Psoas muscle (tissue), 8 donors: ENCODE results near the gene EPHB2. TPM values are rescaled to one million over a fixed set of nuclear protein-coding genes. Genes with fewer than 3 reads are reported as not detected.

Experiments
- ATAC-seq, 4 donors: fragments of 200-7000 bp; cut with Tn5 transposase; one replicate each; pipeline ENCODE4 v1.9.1; 2020; ENCODE audit warnings: moderate library complexity in 3 of 4, mild to moderate bottlenecking in 2 of 4
- DNase-seq, 2 donors: peaks; one replicate each; pipeline ENCODE4 v3.0.0-alpha.2; 2020
- H3K27ac ChIP-seq: fragments of 200-600 bp; one replicate; pipeline ENCODE4 v1.8.0; 2022
- H3K27me3 ChIP-seq, 3 donors: fragments of 200-600 bp in 1 of 3; one replicate each; pipeline versions ENCODE4 v1.6.1 to v1.8.0; 2013 to 2022; ENCODE audit warnings: low read length in 2 of 3, mild to moderate bottlenecking in 2 of 3, moderate library complexity in 1 of 3; ENCODE audit not compliant: insufficient read depth in 3 of 3
- H3K36me3 ChIP-seq, 2 donors: fragments of 200-600 bp in 1 of 2; one replicate each; pipeline versions ENCODE4 v1.6.1 to v1.8.0; 2013 to 2022; ENCODE audit warnings: low read depth in 1 of 2, mild to moderate bottlenecking in 1 of 2, moderate library complexity in 1 of 2; ENCODE audit not compliant: insufficient read depth in 1 of 2
- H3K4me1 ChIP-seq: fragments of 200-600 bp; one replicate; pipeline ENCODE4 v1.8.0; 2022
- H3K4me3 ChIP-seq: fragments of 200-600 bp; one replicate; pipeline ENCODE4 v1.8.0; 2022; ENCODE audit warnings: mild to moderate bottlenecking
- H3K9me3 ChIP-seq: fragments of 200-600 bp; one replicate; pipeline ENCODE4 v1.8.0; 2022
- WGBS, 3 donors: extraction: QIAGEN DNeasy Blood & Tissue Kit; methylation state at CpG; one replicate each; pipeline versions ENCODE4 v1.1.6 to v1.1.7; 2013; 5-methylcytosine and 5-hydroxymethylcytosine counted together
- intact Hi-C, 2 donors: fragments of 100-400 bp; cut with DNase I; formaldehyde crosslinking; loops; one replicate each; pipeline versions ENCODE4 v1.11.0 to v1.14.2; 2022
- polyA plus RNA-seq, 3 donors: library from polyadenylated mRNA; stranded (reverse); fragments of 200-250 nt; gene quantifications; one replicate each; pipeline ENCODE4 v1.2.3, GENCODE V29; 2013
- total RNA-seq, 4 donors: library from RNA; stranded (reverse); fragmentation: NEBNext Ultra II Directional in 2 of 4; extraction: Animal tissue kit (Norgen Biotek cat#: 25700) in 2 of 4; gene quantifications; one replicate each; pipeline versions ENCODE4 v1.2.1 to v1.2.4, GENCODE V29; 2021 to 2023
- TF ChIP-seq, protein P1 (sequence below): fragments of 200-600 bp; IDR thresholded peaks from one replicate; pipeline ENCODE4 v1.8.0; 2022; ENCODE audit warnings: antibody characterized with exemption
- donor health status: healthy with polysubstance abuse.
- donor health status: DM: no; HTN: no; CAD: no; lungs with moderate emphysema.
- donor health status: Bipolar disorder and iron deficiency.
- donor health status: healthy.
- donor health status: DM: yes; HTN: yes; CAD: no.
- donor health status: DM: no; HTN: no; CAD: no.
- donor health status: DM: no; HTN: no; CAD: no.
- donor health status: DM: yes; HTN: yes; CAD: no.

The EPHB2 gene
- total and polyA plus RNA-seq, 7 donors = 0.06 to 2.1 (median 0.48) TPM; not detected in 1

DNA sequence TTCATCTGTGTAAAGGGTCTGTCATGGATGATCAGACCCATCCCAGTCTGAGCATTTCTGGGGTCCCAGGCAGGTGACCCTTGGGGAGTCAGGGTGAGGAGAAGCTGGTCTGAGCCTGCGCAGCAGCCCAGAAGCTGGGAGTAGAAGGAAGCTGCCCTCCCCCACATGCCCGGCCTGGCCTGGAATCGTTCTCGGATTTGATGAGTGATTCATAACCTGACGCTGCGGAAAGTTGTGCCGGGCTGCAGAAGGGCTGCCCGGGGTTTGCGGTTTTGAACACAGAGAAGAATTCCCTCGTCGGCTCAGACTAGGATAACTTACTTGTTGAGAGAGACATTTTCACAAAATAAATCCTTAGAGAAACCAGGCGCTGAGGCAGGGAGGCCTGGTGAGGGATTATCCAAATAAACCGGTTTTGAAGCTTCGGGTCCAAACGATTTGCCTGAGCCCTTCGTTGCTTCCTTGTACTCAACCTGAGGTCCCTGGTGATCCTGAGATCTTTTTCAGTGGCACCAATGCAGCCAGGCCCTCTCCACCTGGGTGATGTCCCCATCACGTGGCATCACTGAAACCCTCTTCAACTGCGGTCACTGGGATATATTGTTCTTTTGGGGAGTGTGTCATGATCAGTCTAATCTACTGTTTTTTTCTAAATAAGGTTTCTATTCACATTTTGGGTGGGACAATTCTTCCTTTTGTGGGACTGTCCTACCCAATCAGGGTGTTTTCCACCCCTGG, 29.2 kb downstream of the EPHB2 start:
- intact Hi-C loops = no loop called here
- 71 to 75% (median 73%) methylated on average over 18 of the region's 18 CpGs for WGBS, 3 donors
- peak in 1 of 2 donors; percentile 69 for DNase-seq
- Histone ChIP-seq H3K9me3 (no peaks in the 10 kb centered on the region), H3K4me1 (no peaks in the 10 kb centered on the region), H3K27me3 (peaks cover 0 to 4% (median 0%) of the 10 kb centered on the region in 3 donors), H3K27ac (no peak overlapping the region), H3K4me3 (no peak overlapping the region), H3K36me3 (no peaks in the 10 kb centered on the region)
- peak in 2 of 4 donors; percentile 55 to 82 for ATAC-seq
- TF ChIP-seq, protein P1, sequence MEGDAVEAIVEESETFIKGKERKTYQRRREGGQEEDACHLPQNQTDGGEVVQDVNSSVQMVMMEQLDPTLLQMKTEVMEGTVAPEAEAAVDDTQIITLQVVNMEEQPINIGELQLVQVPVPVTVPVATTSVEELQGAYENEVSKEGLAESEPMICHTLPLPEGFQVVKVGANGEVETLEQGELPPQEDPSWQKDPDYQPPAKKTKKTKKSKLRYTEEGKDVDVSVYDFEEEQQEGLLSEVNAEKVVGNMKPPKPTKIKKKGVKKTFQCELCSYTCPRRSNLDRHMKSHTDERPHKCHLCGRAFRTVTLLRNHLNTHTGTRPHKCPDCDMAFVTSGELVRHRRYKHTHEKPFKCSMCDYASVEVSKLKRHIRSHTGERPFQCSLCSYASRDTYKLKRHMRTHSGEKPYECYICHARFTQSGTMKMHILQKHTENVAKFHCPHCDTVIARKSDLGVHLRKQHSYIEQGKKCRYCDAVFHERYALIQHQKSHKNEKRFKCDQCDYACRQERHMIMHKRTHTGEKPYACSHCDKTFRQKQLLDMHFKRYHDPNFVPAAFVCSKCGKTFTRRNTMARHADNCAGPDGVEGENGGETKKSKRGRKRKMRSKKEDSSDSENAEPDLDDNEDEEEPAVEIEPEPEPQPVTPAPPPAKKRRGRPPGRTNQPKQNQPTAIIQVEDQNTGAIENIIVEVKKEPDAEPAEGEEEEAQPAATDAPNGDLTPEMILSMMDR = no peak

DNA sequence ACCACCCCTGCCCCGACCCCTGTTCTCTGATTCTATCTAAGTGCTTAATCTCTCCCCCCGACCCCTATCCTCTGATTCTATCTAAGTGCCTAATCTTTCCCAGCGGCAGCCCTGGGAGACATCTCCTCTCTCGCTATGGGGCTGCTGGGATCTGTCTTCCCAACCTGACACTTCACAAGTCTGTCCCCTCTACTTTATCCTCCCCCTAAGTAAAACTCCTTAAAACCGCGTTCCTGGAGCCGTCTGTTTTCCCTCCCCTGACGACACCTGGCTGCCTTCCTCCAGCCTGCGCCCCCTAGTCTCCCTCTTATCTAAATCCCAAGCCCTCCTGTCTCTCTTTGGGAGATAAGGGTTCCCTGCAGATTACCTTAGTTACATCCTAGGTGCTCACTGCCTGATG, 30.5 kb downstream of the EPHB2 start:
- H3K9me3 ChIP-seq = no peaks in the 10 kb centered on the region
- H3K4me3 ChIP-seq = no peak overlapping the region
- DNase-seq = no peak
- no peaks in the 10 kb centered on the region for H3K36me3 ChIP-seq
- H3K27ac ChIP-seq = no peak overlapping the region
- intact Hi-C loops = no loop called here
- no peak for ATAC-seq
- WGBS, 3 donors = 67 to 81% (median 73%) methylated on average over 9 of the region's 9 CpGs
- H3K4me1 ChIP-seq = no peaks in the 10 kb centered on the region
- TF ChIP-seq, protein P1 = no peak
- H3K27me3 ChIP-seq = peaks cover 0 to 4% (median 0%) of the 10 kb centered on the region in 3 donors

DNA sequence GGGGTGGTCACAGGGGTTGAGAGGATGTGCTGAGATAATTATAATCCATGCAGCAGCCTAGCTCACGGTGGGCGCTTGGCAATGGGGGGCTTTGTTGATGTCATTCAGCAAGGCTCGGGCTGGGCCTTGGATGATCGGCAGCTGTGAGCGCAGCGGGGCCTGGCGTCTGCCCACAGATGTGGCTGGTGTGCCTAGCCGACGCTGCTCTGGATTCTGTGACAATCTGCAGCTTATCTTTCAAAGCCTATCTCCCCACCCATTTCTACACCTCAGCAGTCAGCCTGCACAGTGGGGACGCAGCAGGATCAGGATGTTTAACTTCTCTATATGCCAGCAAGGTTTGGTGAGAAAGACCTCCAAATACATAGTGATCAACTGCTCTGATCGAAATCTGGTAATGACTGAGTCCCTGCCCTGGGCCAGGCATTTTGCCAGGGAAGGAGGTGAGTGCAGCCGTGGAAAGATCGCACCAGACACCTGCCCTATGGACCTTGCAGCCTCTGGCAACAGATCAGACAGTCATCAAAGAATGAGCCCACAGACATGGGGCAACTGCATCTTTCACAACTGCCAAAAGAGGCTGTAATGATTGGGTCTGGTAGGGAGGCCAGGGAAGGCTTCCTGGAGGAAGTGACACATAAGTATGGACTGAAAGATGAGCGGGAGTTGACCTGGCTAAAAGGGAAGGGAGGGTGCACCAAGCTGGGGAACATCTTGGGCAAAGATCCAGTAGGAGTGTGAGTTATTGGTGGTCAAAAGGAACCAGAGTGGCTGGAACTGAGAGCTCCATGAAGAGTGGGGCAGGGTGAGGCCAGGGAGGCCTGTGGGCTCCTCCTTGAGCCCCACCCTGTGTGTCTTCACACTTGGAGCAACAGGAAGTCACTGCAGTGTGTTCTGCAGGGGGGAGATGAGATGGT, 35.3 kb downstream of the EPHB2 start:
- ATAC-seq (no peak), DNase-seq (no peak)

DNA sequence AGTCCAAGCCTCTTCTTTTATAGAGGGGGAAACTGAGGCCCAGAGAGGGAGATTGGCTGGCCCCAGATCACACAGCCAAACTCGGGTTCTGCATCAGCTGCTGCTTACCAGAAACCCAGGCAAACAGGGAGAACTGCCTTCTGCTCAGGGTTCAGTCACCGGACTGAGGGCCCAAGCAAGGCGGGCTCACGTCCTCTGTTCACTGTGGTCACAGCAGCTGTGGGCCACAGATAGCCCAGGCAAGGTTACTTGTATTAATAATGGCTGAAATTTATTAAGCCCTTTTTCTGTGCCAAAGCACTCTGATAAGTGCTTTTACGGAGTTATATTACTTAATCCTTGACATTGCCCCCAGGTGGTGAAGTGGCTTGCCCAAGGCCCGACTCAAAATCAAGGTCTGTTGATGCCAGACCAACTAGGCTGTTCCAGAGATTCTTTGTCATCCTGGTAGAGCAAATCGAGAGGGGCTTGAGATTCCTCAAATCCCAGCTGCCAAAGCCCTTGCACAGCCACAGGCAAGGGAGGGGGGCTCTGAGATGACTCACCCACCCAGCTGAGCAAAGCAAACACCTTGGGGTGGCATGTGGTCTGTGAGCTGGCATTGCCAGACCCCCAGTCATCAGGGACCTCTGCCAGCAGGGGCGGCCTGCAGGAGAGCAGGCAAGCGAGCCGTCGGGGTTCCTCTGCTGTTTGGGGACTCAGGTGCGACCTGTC, 36.5 kb downstream of the EPHB2 start:
- Histone ChIP-seq H3K4me3 (no peak overlapping the region), H3K36me3 (no peaks in the 10 kb centered on the region), H3K27ac (no peak overlapping the region), H3K4me1 (no peaks in the 10 kb centered on the region), H3K27me3 (peaks cover 0 to 4% (median 0%) of the 10 kb centered on the region in 3 donors), H3K9me3 (no peaks in the 10 kb centered on the region)
- no peak for ATAC-seq
- intact Hi-C loops = no loop called here
- 72 to 79% (median 73%) methylated on average over 12 of the region's 12 CpGs for WGBS, 3 donors
- TF ChIP-seq, protein P1 = no peak
- DNase-seq = no peak

More for the DNA sequence above, 35.3 kb downstream of the EPHB2 start:
- 62 to 69% (median 64%) methylated on average over 14 of the region's 14 CpGs for WGBS, 3 donors
- TF ChIP-seq, protein P1 = no peak
- H3K4me1 ChIP-seq = no peaks in the 10 kb centered on the region
- no peak overlapping the region for H3K4me3 ChIP-seq
- H3K36me3 ChIP-seq = no peaks in the 10 kb centered on the region
- no peak overlapping the region for H3K27ac ChIP-seq
- no peaks in the 10 kb centered on the region for H3K9me3 ChIP-seq
- H3K27me3 ChIP-seq = peaks cover 0 to 4% (median 0%) of the 10 kb centered on the region in 3 donors
- intact Hi-C loops = no loop called here
